GM12875 (cell line): ENCODE data around the gene DNAJC15.
A peak's percentile ranks its signal among the peaks of the same experiment; 100 is the strongest.

Source experiments
- H3K4me3 ChIP-seq: one replicate; pipeline ENCODE4 v1.5.1; 2011; ENCODE audit warnings: low read depth, low read length, control low read depth
- CTCF ChIP-seq: IDR thresholded peaks from 2 replicates; pipeline ENCODE4 v1.5.1; 2011; ENCODE audit warnings: low read depth, mild to moderate bottlenecking, control low read depth, inconsistent platforms, low read length, moderate library complexity, borderline replicate concordance; ENCODE audit not compliant: insufficient read depth

The DNAJC15 gene

GRCh38 chr13:43023289-43023963, at the start of gene DNAJC15:
Gene DNAJC15 (plus strand): TSS chr13:43023586. CDS start chr13:43023627, 41 bp downstream.
- H3K4me3 ChIP-seq: peak within 1 kb of the TSS; percentile 49
- TF ChIP-seq CTCF: no peak

DNA sequence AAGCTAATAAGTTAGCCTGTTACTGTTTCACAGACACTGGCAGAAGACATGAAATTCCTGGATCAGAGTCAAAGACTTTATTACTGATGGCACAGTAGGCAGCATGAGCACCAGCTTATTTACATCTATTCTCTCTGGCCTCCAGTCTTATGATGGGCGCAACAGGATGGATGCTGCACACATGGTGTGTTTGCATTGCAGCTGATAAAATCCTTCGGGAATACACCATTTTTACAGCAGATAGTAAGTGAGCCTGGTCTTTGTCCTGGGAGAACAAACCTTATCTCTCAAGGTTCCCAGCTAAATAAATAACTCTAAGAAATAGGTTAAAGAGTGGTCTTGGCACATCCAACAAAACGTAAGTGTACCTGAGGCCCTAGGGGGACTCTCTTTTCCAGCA, 47.3 kb upstream of the DNAJC15 start:
- H3K4me3 ChIP-seq: no peak overlapping the region
- TF ChIP-seq CTCF: no peak

DNA sequence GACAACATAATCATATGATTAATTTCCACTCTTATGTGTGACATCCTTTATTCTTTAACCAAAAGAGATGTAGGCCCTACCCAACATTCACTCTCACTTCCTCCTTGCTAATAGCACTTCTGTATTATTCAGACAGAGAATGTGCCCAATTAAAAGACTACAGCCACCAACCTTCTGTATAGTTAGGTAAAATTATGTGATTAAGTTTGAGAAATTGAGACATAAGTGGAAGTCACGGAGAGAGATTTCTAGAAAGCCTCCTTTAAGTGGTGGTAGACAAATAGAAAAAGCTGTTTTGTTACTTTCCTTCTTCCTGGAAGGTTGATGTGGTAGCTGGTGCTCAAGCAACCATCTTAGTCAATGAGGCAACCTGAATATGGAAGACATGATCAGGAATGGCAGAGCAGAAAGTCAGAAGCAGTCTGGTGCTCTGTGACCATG, 46.1 kb upstream of the DNAJC15 start:
- H3K4me3 ChIP-seq: no peak overlapping the region
- no peak for TF ChIP-seq CTCF

DNA sequence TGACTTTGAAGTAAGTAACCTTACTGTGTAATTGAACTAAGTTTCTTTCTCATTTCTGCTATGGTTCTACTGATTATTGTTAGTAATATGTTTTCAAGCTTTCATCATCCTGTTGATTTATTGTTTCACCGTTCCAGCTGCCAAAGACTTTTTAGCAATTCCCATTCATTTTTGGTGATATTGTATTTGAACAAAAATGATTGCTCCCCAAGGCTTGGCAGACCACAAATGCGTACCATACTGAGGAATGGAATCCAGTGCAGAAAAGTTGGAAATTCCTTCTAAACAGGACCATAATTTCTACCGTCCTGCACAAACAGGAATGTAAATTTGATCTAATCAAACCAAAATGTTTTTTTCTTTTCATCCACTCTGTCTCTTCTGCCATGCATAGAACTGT, 42.1 kb upstream of the DNAJC15 start:
- no peak for TF ChIP-seq CTCF
- no peak overlapping the region for H3K4me3 ChIP-seq

DNA sequence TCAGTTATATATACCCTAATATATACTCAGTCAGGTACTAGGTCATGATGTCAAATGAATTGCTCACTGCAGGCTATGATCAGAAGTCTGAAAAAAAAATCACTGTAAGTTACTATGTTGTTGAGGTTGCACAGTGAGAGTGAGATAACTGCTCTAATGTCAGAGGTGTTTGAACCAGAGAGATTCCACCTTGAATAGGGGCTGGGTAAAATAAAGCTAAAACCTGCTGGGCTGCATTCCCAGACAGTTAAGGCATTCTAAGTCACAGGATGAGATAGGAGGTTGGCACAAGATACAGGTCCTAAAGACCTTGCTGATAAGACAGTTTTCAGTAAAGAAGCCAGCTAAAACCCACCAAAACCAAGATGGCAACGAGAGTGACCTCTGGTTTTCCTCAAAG, 41.5 kb upstream of the DNAJC15 start:
- no peak for TF ChIP-seq CTCF
- no peak overlapping the region for H3K4me3 ChIP-seq

DNA sequence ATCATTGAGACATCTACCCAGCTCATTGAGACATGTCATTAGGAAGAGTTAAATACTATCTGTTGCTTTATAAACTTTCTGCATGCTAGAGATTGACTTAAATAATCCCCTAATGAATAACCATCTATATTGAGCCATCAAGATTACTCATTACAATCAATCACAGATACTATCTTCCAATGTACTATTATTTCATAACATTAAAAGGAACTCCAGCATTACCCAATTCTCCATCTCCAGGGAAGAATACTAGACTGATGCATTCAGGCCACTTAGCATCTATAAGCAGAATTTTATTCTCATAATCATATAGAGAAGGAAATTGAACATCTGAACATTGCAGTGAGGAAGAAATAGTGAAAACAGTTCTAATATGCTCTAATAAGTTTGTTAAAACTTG, 39.4 kb upstream of the DNAJC15 start:
- TF ChIP-seq CTCF: no peak
- H3K4me3 ChIP-seq: no peak overlapping the region

- H3K4me3 ChIP-seq: no peak overlapping the region
- no peak for TF ChIP-seq CTCF
These were observed 38.7 kb upstream of the DNAJC15 start for GRCh38 chr13:42984691-42985090.
